A549 treated with dexamethasone at 1 μM for 4 hours (cell line): ENCODE measurements around the gene FAM32A. TPM values are rescaled to one million over a fixed set of nuclear protein-coding genes. Genes with fewer than 3 reads are reported as not detected.

Experiments
- total RNA-seq: library from RNA; stranded (reverse); fragments of 200-300 nt; extraction: Qiagen RNA extraction; gene quantifications from 5 replicates; pipeline ENCODE4 v1.2.3, GENCODE V29; 2022

The FAM32A gene
- total RNA-seq = 87.8 to 98.9 TPM (median 95.9 TPM) in 5 replicates

DNA sequence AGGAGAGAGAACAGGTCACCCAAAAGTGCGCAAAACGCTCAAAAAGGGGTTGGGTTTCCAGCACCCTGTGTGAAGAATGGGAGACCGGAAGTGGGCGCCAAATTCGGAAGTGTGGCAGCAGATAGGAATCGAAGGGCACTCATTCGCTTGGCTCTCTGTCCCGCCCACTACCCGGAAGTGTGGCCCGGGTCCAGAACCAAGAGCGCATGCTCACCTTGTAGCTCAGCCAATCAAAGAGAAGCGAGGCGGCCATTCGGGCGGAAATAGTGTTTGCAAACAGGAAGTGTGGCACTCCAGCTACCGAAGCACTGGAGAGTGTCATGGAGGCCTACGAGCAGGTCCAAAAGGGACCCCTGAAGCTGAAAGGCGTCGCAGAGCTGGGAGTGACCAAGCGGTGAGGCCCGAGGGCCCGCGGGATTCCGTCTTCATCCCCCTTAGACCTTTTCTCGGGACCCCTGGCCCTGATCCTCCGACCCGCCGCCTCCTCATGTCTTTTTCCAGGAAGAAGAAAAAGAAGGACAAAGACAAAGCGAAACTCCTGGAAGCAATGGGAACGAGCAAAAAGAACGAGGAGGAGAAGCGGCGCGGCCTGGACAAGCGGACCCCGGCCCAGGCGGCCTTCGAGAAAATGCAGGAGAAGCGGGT lies at the start of gene FAM32A:
Gene FAM32A, plus strand, starts transcription at position 288 of the 645 bp plus-strand sequence. Its CDS starts 33 bp downstream, at position 321.

DNA sequence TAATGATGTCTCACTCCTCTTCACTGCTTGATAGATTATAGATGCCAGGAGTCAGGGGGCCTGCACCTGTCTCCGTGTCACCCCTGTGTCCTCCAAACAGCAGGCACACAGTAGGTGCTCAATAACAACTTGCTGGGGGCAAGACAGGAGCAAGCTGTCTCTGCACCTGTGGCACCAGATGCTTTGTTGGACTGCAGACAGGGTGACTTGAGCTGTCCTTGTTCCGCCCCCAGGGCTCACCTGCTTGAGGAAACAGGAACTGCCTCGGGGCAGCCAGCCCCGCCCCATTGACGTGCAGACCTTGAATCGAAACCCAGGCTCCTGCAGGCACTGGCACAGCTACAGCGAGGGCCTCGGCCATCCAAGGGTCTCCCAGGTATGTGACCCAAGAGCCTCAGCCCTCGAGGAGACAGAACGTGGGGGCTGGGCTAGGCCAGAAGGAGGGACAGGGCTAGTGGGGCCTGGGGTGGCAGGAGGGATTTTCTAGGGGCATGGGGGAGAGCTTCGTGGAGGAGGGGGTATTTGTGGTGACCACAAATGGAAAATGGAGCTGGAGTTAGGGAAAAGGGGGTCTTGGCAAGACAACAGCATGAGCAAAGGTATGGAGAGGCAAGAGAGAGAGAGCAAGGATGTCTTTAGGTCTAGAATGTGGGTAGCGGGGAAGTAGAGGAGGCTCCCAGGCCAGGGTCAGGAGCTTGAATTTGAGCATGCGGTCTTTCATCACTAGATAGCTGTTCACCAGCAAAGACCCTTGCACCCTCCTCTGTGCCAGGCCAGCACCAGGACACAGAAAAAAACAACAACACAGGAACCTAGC lies 41.6 kb upstream of the FAM32A start, which contains the start of gene HSH2D:
Gene HSH2D, plus strand, starts transcription at position 287 of the 817 bp plus-strand sequence. CDS start 5,066 bp downstream, outside the sequence.

DNA sequence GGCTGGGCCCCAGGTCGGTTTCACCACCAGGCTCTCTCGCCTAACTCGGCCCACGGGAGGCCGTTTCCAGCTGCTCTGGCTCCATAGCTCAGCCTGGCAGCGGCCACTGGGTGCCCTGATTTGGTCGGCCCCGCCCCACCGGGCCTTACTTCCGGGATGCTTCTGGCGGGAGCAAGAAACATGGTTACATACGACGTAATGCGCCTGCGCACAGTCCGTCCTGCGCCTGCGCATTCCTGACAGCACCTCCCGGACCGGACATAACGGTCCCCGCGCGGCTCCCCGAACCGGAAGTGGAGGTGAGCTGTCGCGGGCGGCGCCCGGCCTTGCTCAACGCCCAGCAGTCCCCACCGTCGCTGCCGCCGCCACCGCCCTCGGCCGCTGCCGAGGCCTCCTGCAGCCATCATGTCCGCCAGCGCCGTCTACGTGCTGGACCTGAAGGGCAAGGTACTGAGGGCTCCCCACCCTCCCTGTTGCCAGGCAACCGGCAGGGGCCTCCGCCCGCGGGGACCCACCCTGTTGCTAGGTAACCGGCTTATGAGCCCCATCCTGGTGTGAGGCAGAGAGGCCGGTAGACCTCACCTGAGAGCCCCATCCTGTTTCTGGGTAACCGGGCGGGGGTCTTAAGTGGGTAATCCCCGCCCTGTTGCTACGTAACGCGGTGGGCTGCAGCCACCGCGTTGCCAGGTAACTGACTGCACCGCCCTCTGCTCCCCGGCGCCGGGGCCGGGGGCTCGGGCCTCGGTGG lies 12.6 kb downstream of the FAM32A start, which contains the start of gene AP1M1:
Gene AP1M1, plus strand, starts transcription at position 290 of the 748 bp plus-strand sequence. Its CDS starts 116 bp downstream, at position 406.

Other genes starting within 250 kb of the FAM32A start
- gene OR10H4, start 236.4 kb upstream of the FAM32A start, total RNA-seq = not detected in 5 replicates
- 439 to 540 TPM (median 514 TPM) in 5 replicates for gene TPM4, start 108.9 kb upstream of the FAM32A start, total RNA-seq
- 53.3 to 92.2 TPM (median 58.8 TPM) in 5 replicates for gene RAB8A, start 73.5 kb upstream of the FAM32A start, total RNA-seq
- 0.10 TPM in 1 of 5 replicates, not detected in the others for gene HSH2D, start 41.7 kb upstream of the FAM32A start, total RNA-seq
- not detected in 5 replicates for gene CIB3, start 11.9 kb upstream of the FAM32A start, total RNA-seq
- gene AP1M1, start 12.5 kb downstream of the FAM32A start, total RNA-seq = 58.1 to 69.2 TPM (median 64.5 TPM) in 5 replicates
- 13.5 to 29.0 TPM (median 24.8 TPM) in 5 replicates for gene KLF2, start 139.4 kb downstream of the FAM32A start, total RNA-seq